Right lobe of liver (tissue), 4 donors: ENCODE measurements around the gene MAPK4.

Source experiments
- POLR2A ChIP-seq: fragments of 450-650 bp; IDR thresholded peaks from one replicate; pipeline ENCODE4 v1.6.1; 2017; ENCODE audit warnings: antibody characterized with exemption, mild to moderate bottlenecking
- TF ChIP-seq, protein P1 (sequence below), 4 donors: fragments of 200-600 bp in 3 of 4; fragments of 450-650 bp in 1 of 4; IDR thresholded peaks; one replicate each; pipeline versions ENCODE4 v1.5.1 to v1.8.0; 2016 to 2022; ENCODE audit warnings: antibody characterized with exemption in 4 of 4, mild to moderate bottlenecking in 2 of 4
- donor health status: DM: no; HTN: no; CAD: no.
- donor health status: DM: no; HTN: no; CAD: no.
- donor health status: DM: no; HTN: yes; CAD: no.

GRCh38 chr18:50579061-50579774, 19.3 kb downstream of the MAPK4 start:
- TF ChIP-seq, protein P1, sequence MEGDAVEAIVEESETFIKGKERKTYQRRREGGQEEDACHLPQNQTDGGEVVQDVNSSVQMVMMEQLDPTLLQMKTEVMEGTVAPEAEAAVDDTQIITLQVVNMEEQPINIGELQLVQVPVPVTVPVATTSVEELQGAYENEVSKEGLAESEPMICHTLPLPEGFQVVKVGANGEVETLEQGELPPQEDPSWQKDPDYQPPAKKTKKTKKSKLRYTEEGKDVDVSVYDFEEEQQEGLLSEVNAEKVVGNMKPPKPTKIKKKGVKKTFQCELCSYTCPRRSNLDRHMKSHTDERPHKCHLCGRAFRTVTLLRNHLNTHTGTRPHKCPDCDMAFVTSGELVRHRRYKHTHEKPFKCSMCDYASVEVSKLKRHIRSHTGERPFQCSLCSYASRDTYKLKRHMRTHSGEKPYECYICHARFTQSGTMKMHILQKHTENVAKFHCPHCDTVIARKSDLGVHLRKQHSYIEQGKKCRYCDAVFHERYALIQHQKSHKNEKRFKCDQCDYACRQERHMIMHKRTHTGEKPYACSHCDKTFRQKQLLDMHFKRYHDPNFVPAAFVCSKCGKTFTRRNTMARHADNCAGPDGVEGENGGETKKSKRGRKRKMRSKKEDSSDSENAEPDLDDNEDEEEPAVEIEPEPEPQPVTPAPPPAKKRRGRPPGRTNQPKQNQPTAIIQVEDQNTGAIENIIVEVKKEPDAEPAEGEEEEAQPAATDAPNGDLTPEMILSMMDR (IDR thresholded peaks at IDR 0.05) = no peak
- no peak for TF ChIP-seq POLR2A
